ENCODE measurements around the gene SAMD9L. TPM values are rescaled to one million over a fixed set of nuclear protein-coding genes. Genes with fewer than 3 reads are reported as not detected.

SAMD9L gene
- total RNA-seq (10 to 100 TPM; 16.6 to 26.1 TPM), polyA plus RNA-seq (ENCODE audit: insufficient read length in 2 of 2) (1 to 10 TPM; 6.6 to 8.2 TPM)
- long read RNA-seq, donor 1 = 0 reads
- long read RNA-seq, donor 2 = 0 reads
- long read RNA-seq, donor 3 = 0 reads
- long read RNA-seq, donor 4, full-length matches to known transcripts = 3 of 3 reads
- long read RNA-seq, donor 4, partial matches to known transcripts = 0 of 3 reads
- long read RNA-seq, donor 4, other reads (novel, unspliced or antisense) = 0 of 3 reads

- WGBS (ENCODE audit: insufficient coverage) = no CpG with 5 or more reads among the region's 2 CpGs
- peak in 1 of 6 donors; percentile 11 for DNase-seq (ENCODE audit: low read depth in 4 of 6, low spot score in 6 of 6)
- Histone ChIP-seq H3K36me3 (ENCODE audit: control insufficient read depth, insufficient read depth, low read length) (no peaks in the 10 kb centered on the region), H3K27ac (ENCODE audit: low read depth, low read length) (peak within 1 kb of the TSS; percentile 57), H3K9me3 (ENCODE audit: control insufficient read depth, insufficient read depth, low read length) (no peaks in the 10 kb centered on the region), H3K4me1 (ENCODE audit: control insufficient read depth, insufficient read depth, low read length) (no peaks in the 10 kb centered on the region), H3K4me3 (ENCODE audit: low read depth, low read length) (peak within 1 kb of the TSS; percentile 36), H3K27me3 (ENCODE audit: control insufficient read depth, insufficient read depth, low read length) (no peaks in the 10 kb centered on the region)
These were observed at the start of gene SAMD9L for GRCh38 chr7:93148144-93148543. Gene SAMD9L (minus strand): TSS chr7:93148385. CDS start chr7:93135971, 12,414 bp downstream.

- H3K36me3 ChIP-seq (ENCODE audit: control insufficient read depth, insufficient read depth, low read length) = no peaks in the 10 kb centered on the region
- H3K27me3 ChIP-seq (ENCODE audit: control insufficient read depth, insufficient read depth, low read length) = no peaks in the 10 kb centered on the region
- H3K9me3 ChIP-seq (ENCODE audit: control insufficient read depth, insufficient read depth, low read length) = no peaks in the 10 kb centered on the region
- no peak overlapping the region for H3K4me3 ChIP-seq (ENCODE audit: low read depth, low read length)
- WGBS (ENCODE audit: insufficient coverage) = no CpG with 5 or more reads among the region's 2 CpGs
- no peak overlapping the region for H3K27ac ChIP-seq (ENCODE audit: low read depth, low read length)
- no peak for DNase-seq (ENCODE audit: low read depth in 4 of 6, low spot score in 6 of 6)
- no peaks in the 10 kb centered on the region for H3K4me1 ChIP-seq (ENCODE audit: control insufficient read depth, insufficient read depth, low read length)
These were observed 48.2 kb upstream of the SAMD9L start for GRCh38 chr7:93196336-93196735.

- no peaks in the 10 kb centered on the region for H3K36me3 ChIP-seq (ENCODE audit: control insufficient read depth, insufficient read depth, low read length)
- no peak overlapping the region for H3K27ac ChIP-seq (ENCODE audit: low read depth, low read length)
- no peaks in the 10 kb centered on the region for H3K27me3 ChIP-seq (ENCODE audit: control insufficient read depth, insufficient read depth, low read length)
- no peaks in the 10 kb centered on the region for H3K4me1 ChIP-seq (ENCODE audit: control insufficient read depth, insufficient read depth, low read length)
- no peak overlapping the region for H3K4me3 ChIP-seq (ENCODE audit: low read depth, low read length)
- 40% methylated on average over 1 of the region's 3 CpGs for WGBS (ENCODE audit: insufficient coverage)
- no peaks in the 10 kb centered on the region for H3K9me3 ChIP-seq (ENCODE audit: control insufficient read depth, insufficient read depth, low read length)
- DNase-seq (ENCODE audit: low read depth in 4 of 6, low spot score in 6 of 6) = peak in 1 of 6 donors; percentile 50
These were observed 46.2 kb upstream of the SAMD9L start for GRCh38 chr7:93194386-93194785.

GRCh38 chr7:93188870-93189634 is 40.9 kb upstream of the SAMD9L start:
- Histone ChIP-seq H3K9me3 (ENCODE audit: control insufficient read depth, insufficient read depth, low read length) (no peaks in the 10 kb centered on the region), H3K36me3 (ENCODE audit: control insufficient read depth, insufficient read depth, low read length) (no peaks in the 10 kb centered on the region), H3K27me3 (ENCODE audit: control insufficient read depth, insufficient read depth, low read length) (peaks cover 2% of the 10 kb centered on the region), H3K4me3 (ENCODE audit: low read depth, low read length) (no peak overlapping the region), H3K4me1 (ENCODE audit: control insufficient read depth, insufficient read depth, low read length) (no peaks in the 10 kb centered on the region), H3K27ac (ENCODE audit: low read depth, low read length) (no peak overlapping the region)
- no peak for DNase-seq (ENCODE audit: low read depth in 4 of 6, low spot score in 6 of 6)
- WGBS (ENCODE audit: insufficient coverage) = no CpG with 5 or more reads among the region's 6 CpGs

- DNase-seq (ENCODE audit: low read depth in 4 of 6, low spot score in 6 of 6) = peak in 1 of 6 donors; percentile 64
- 40% methylated on average over 1 of the region's 1 CpG for WGBS (ENCODE audit: insufficient coverage)
- Histone ChIP-seq H3K4me1 (ENCODE audit: control insufficient read depth, insufficient read depth, low read length) (no peaks in the 10 kb centered on the region), H3K9me3 (ENCODE audit: control insufficient read depth, insufficient read depth, low read length) (no peaks in the 10 kb centered on the region), H3K36me3 (ENCODE audit: control insufficient read depth, insufficient read depth, low read length) (no peaks in the 10 kb centered on the region), H3K27me3 (ENCODE audit: control insufficient read depth, insufficient read depth, low read length) (peaks cover 2% of the 10 kb centered on the region), H3K4me3 (ENCODE audit: low read depth, low read length) (no peak overlapping the region), H3K27ac (ENCODE audit: low read depth, low read length) (no peak overlapping the region)
These were observed 37.3 kb upstream of the SAMD9L start for GRCh38 chr7:93185303-93186027.

- no peaks in the 10 kb centered on the region for H3K36me3 ChIP-seq (ENCODE audit: control insufficient read depth, insufficient read depth, low read length)
- H3K27me3 ChIP-seq (ENCODE audit: control insufficient read depth, insufficient read depth, low read length) = no peaks in the 10 kb centered on the region
- no peaks in the 10 kb centered on the region for H3K9me3 ChIP-seq (ENCODE audit: control insufficient read depth, insufficient read depth, low read length)
- no peak for DNase-seq (ENCODE audit: low read depth in 4 of 6, low spot score in 6 of 6)
- H3K4me3 ChIP-seq (ENCODE audit: low read depth, low read length) = no peak overlapping the region
- no peaks in the 10 kb centered on the region for H3K4me1 ChIP-seq (ENCODE audit: control insufficient read depth, insufficient read depth, low read length)
- no peak overlapping the region for H3K27ac ChIP-seq (ENCODE audit: low read depth, low read length)
These were observed 31.0 kb upstream of the SAMD9L start for GRCh38 chr7:93179173-93179572.

GRCh38 chr7:93178213-93178612 is 30.0 kb upstream of the SAMD9L start:
- no peaks in the 10 kb centered on the region for H3K4me1 ChIP-seq (ENCODE audit: control insufficient read depth, insufficient read depth, low read length)
- H3K27me3 ChIP-seq (ENCODE audit: control insufficient read depth, insufficient read depth, low read length) = no peaks in the 10 kb centered on the region
- peak in 3 of 6 donors; percentile 23 to 81 (median 38) for DNase-seq (ENCODE audit: low read depth in 4 of 6, low spot score in 6 of 6)
- H3K4me3 ChIP-seq (ENCODE audit: low read depth, low read length) = no peak overlapping the region
- H3K27ac ChIP-seq (ENCODE audit: low read depth, low read length) = no peak overlapping the region
- H3K9me3 ChIP-seq (ENCODE audit: control insufficient read depth, insufficient read depth, low read length) = no peaks in the 10 kb centered on the region
- whole genome bisulfite sequencing (ENCODE audit: insufficient coverage) = no CpG with 5 or more reads among the region's 3 CpGs
- no peaks in the 10 kb centered on the region for H3K36me3 ChIP-seq (ENCODE audit: control insufficient read depth, insufficient read depth, low read length)

- DNase-seq (ENCODE audit: low read depth in 4 of 6, low spot score in 6 of 6) = no peak
- no peaks in the 10 kb centered on the region for H3K36me3 ChIP-seq (ENCODE audit: control insufficient read depth, insufficient read depth, low read length)
- 64% methylated on average over 2 of the region's 2 CpGs for WGBS (ENCODE audit: insufficient coverage)
- H3K9me3 ChIP-seq (ENCODE audit: control insufficient read depth, insufficient read depth, low read length) = peaks cover 3% of the 10 kb centered on the region
- no peak overlapping the region for H3K4me3 ChIP-seq (ENCODE audit: low read depth, low read length)
- no peaks in the 10 kb centered on the region for H3K27me3 ChIP-seq (ENCODE audit: control insufficient read depth, insufficient read depth, low read length)
- no peaks in the 10 kb centered on the region for H3K4me1 ChIP-seq (ENCODE audit: control insufficient read depth, insufficient read depth, low read length)
- H3K27ac ChIP-seq (ENCODE audit: low read depth, low read length) = no peak overlapping the region
These were observed 28.9 kb upstream of the SAMD9L start for GRCh38 chr7:93176992-93177580.

GRCh38 chr7:93175219-93175618 is 27.0 kb upstream of the SAMD9L start:
- H3K36me3 ChIP-seq (ENCODE audit: control insufficient read depth, insufficient read depth, low read length) = no peaks in the 10 kb centered on the region
- DNase-seq (ENCODE audit: low read depth in 4 of 6, low spot score in 6 of 6) = no peak
- H3K9me3 ChIP-seq (ENCODE audit: control insufficient read depth, insufficient read depth, low read length) = peaks cover 11% of the 10 kb centered on the region
- H3K27ac ChIP-seq (ENCODE audit: low read depth, low read length) = no peak overlapping the region
- H3K27me3 ChIP-seq (ENCODE audit: control insufficient read depth, insufficient read depth, low read length) = no peaks in the 10 kb centered on the region
- WGBS (ENCODE audit: insufficient coverage) = 100% methylated on average over 2 of the region's 2 CpGs
- H3K4me1 ChIP-seq (ENCODE audit: control insufficient read depth, insufficient read depth, low read length) = no peaks in the 10 kb centered on the region
- no peak overlapping the region for H3K4me3 ChIP-seq (ENCODE audit: low read depth, low read length)
